AG09319 (cell line): Measurements from ENCODE around the gene PLXNC1.

Experiments
- DNase-seq: peaks from one replicate; pipeline ENCODE4 v3.0.0-alpha.2; 2010; ENCODE audit warnings: low read depth; ENCODE audit errors: extremely low read depth
- TF ChIP-seq, protein P1 (sequence below): IDR thresholded peaks from 2 replicates; pipeline ENCODE4 v1.5.1; 2011; ENCODE audit warnings: low read depth, mild to moderate bottlenecking, inconsistent platforms, low read length, moderate library complexity

PLXNC1 gene

GRCh38 chr12:94318181-94318580 is 169.8 kb downstream of the PLXNC1 start:
- TF ChIP-seq, protein P1, sequence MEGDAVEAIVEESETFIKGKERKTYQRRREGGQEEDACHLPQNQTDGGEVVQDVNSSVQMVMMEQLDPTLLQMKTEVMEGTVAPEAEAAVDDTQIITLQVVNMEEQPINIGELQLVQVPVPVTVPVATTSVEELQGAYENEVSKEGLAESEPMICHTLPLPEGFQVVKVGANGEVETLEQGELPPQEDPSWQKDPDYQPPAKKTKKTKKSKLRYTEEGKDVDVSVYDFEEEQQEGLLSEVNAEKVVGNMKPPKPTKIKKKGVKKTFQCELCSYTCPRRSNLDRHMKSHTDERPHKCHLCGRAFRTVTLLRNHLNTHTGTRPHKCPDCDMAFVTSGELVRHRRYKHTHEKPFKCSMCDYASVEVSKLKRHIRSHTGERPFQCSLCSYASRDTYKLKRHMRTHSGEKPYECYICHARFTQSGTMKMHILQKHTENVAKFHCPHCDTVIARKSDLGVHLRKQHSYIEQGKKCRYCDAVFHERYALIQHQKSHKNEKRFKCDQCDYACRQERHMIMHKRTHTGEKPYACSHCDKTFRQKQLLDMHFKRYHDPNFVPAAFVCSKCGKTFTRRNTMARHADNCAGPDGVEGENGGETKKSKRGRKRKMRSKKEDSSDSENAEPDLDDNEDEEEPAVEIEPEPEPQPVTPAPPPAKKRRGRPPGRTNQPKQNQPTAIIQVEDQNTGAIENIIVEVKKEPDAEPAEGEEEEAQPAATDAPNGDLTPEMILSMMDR, result no peak
- DNase-seq, result no peak

DNA sequence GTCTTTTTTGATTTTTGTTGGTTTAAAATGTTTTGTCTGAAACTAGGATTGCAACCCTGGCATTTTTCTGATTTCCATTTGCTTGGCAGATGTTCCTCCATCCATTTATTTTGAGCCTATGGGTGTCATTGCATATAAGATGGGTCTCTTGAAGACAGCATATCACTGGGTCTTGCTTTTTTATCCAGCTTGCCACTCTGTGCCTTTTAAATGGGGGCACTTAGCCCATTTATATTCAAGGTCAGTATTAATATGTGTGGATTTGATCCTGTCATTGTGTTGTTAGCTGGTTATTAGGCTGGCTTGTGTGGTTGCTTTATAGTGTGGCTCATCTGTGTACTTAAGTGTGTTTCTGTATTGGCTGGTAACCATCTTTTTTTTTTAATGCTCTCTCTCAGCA is 171.7 kb downstream of the PLXNC1 start:
- TF ChIP-seq, protein P1, result no peak
- no peak for DNase-seq

- DNase-seq, result no peak
- TF ChIP-seq, protein P1, result no peak
These were observed 174.0 kb downstream of the PLXNC1 start for GRCh38 chr12:94322346-94322745.

DNA sequence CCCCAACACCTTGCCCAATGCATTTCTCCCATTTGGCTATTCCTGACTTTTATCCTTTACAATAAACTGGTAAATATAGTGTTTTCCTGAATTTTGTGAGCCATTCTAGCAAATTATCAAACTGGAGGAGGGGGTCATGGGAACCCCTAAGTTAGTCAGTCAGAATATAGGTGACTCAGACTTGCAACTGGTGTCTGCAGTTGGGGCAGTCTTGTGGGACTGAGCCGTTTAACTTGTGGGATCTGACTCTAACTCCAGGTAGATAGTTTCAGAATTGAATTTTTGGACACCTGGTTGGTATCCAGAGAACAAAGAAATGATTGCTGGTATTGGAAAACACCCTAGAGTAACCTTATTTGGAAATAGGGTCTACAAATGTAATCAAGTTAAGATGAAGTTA is 177.9 kb downstream of the PLXNC1 start:
- TF ChIP-seq, protein P1, result no peak
- DNase-seq, result no peak

DNA sequence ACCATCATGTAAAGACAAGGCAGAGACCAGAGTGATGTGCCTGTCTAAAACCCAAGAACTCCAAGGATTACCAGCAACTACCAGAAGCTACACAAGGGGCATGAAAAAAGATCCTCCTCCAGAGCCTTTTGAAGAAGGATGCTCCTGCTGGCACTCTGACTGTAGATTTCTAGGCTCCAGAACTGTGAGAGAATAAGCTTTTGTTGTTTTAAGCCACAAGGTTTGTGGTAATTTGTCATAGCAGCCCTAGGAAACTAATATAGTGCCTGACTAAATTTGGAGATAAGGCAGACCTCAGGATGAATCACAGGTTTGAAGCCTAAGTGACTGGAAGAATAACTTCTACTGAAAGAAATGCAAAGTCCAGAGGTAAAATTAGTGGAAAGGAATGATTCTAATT is 178.3 kb downstream of the PLXNC1 start:
- peak; percentile 0 for DNase-seq
- TF ChIP-seq, protein P1, result no peak

- TF ChIP-seq, protein P1, result no peak
- DNase-seq, result no peak
These were observed 179.4 kb downstream of the PLXNC1 start for GRCh38 chr12:94327809-94328208.

DNA sequence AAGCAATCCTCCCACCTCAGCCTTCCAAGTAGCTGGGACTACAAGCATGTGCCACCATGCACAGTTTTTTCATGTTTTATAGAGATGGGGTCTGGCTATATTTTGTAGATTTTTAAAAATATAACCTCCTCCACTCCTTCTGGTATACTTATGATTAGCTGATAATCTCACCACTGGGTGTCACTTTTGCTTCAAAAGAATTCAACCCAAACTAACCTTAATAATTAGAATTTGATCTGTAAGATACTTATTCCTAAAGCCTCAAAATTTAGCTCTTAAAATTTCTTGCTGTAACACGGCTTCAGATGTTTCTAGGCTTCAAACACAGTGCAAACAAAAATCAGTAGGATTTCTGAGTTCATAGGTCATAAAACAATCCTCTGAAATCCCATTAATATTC is 181.0 kb downstream of the PLXNC1 start:
- no peak for DNase-seq
- TF ChIP-seq, protein P1, result no peak; the same call in none of the 2 replicates
